Left ventricle myocardium inferior (tissue), 1 donor: Measurements from ENCODE around the gene SAMM50. TPM values are rescaled to one million over a fixed set of nuclear protein-coding genes. Genes with fewer than 3 reads are reported as not detected.

Experiments used
- DNase-seq: peaks from one replicate; pipeline ENCODE4 v3.0.0-alpha.2; 2020
- H3K27ac ChIP-seq: fragments of 200-600 bp; replicated peaks from 2 replicates; pipeline ENCODE4 v1.8.0; 2021
- H3K27me3 ChIP-seq: fragments of 200-600 bp; 2 replicates; pipeline ENCODE4 v1.8.0; 2021; ENCODE audit warnings: low read depth
- H3K36me3 ChIP-seq: fragments of 200-600 bp; 2 replicates; pipeline ENCODE4 v1.8.0; 2021
- H3K4me1 ChIP-seq: fragments of 200-600 bp; 2 replicates; pipeline ENCODE4 v1.8.0; 2021
- H3K4me3 ChIP-seq: fragments of 200-600 bp; 2 replicates; pipeline ENCODE4 v1.8.0; 2021; ENCODE audit warnings: mild to moderate bottlenecking, moderate library complexity
- H3K9me3 ChIP-seq: fragments of 200-600 bp; replicated peaks from 2 replicates; pipeline ENCODE4 v1.8.0; 2021
- CTCF ChIP-seq: fragments of 200-600 bp; IDR thresholded peaks from 2 replicates; pipeline ENCODE4 v1.8.0; 2021; ENCODE audit warnings: antibody characterized with exemption, mild to moderate bottlenecking, borderline replicate concordance
- intact Hi-C: fragments of 100-400 bp; cut with micrococcal nuclease; formaldehyde crosslinking; loops from one replicate; pipeline ENCODE4 v1.11.0; 2022
- total RNA-seq: library from RNA; stranded (reverse); fragmentation: NEBNext Ultra II Directional; extraction: Animal tissue kit (Norgen Biotek cat#: 25700); gene quantifications from one replicate; pipeline ENCODE4 v1.2.1, GENCODE V29; 2021
- donor health status: DM: no; HTN: yes; CAD: no; lungs with severe emphysema.

The SAMM50 gene
- total RNA-seq, 1 donor from 2014 or later: 72.0 TPM

- peak; percentile 91 for DNase-seq
- H3K9me3 ChIP-seq: no peaks in the 10 kb centered on the region
- no peak within 1 kb of the TSS for H3K27ac ChIP-seq
- H3K36me3 ChIP-seq: no peaks in the 10 kb centered on the region
- intact Hi-C loops: no loop called here
- H3K4me1 ChIP-seq: peaks cover 15% of the 10 kb centered on the region
- H3K27me3 ChIP-seq: peaks cover 93% of the 10 kb centered on the region
- H3K4me3 ChIP-seq: peak within 1 kb of the TSS; percentile 74
- no peak for TF ChIP-seq CTCF
Observed at GRCh38 chr22:43923631-43924464, 31.4 kb upstream of the SAMM50 start, which contains the start of gene PNPLA3. PNPLA3 (plus strand) TSS chr22:43923805; CDS start chr22:43923912, 107 bp downstream.

- TF ChIP-seq CTCF: no peak
- Histone ChIP-seq H3K4me1 (peaks cover 15% of the 10 kb centered on the region), H3K27ac (no peak overlapping the region), H3K9me3 (no peaks in the 10 kb centered on the region), H3K36me3 (no peaks in the 10 kb centered on the region), H3K4me3 (no peak overlapping the region), H3K27me3 (peaks cover 87% of the 10 kb centered on the region)
- intact Hi-C loops: no loop called here
- no peak for DNase-seq
Observed at GRCh38 chr22:43924877-43925276, 30.4 kb upstream of the SAMM50 start.

- Histone ChIP-seq H3K9me3 (no peaks in the 10 kb centered on the region), H3K27me3 (peaks cover 81% of the 10 kb centered on the region), H3K4me1 (peaks cover 15% of the 10 kb centered on the region), H3K4me3 (no peak overlapping the region), H3K27ac (no peak overlapping the region), H3K36me3 (no peaks in the 10 kb centered on the region)
- intact Hi-C loops: no loop called here
- TF ChIP-seq CTCF: no peak
- no peak for DNase-seq
Observed at GRCh38 chr22:43925433-43926348, 29.6 kb upstream of the SAMM50 start.

- no peak for DNase-seq
- Histone ChIP-seq H3K27ac (no peak overlapping the region), H3K36me3 (no peaks in the 10 kb centered on the region), H3K4me1 (peaks cover 15% of the 10 kb centered on the region), H3K4me3 (no peak overlapping the region), H3K27me3 (peaks cover 75% of the 10 kb centered on the region), H3K9me3 (no peaks in the 10 kb centered on the region)
- intact Hi-C loops: no loop called here
- no peak for TF ChIP-seq CTCF
Observed at GRCh38 chr22:43926349-43926710, 28.9 kb upstream of the SAMM50 start.

GRCh38 chr22:43928468-43928867, 26.8 kb upstream of the SAMM50 start:
- peaks cover 9% of the 10 kb centered on the region for H3K4me1 ChIP-seq
- no peaks in the 10 kb centered on the region for H3K36me3 ChIP-seq
- TF ChIP-seq CTCF: no peak
- no peaks in the 10 kb centered on the region for H3K9me3 ChIP-seq
- H3K27me3 ChIP-seq: peaks cover 67% of the 10 kb centered on the region
- intact Hi-C loops: no loop called here
- no peak overlapping the region for H3K27ac ChIP-seq
- DNase-seq: no peak
- no peak overlapping the region for H3K4me3 ChIP-seq
